ENCODE measurements around the gene ORC3. TPM values are rescaled to one million over a fixed set of nuclear protein-coding genes. Genes with fewer than 3 reads are reported as not detected.

Gene ORC3
- total RNA-seq, 1 donor from 2014 or later, result 16.7 TPM

- Mint-ChIP-seq H3K36me3 (ENCODE audit: low read depth) (peaks cover 19% of the 10 kb centered on the region), H3K4me1 (ENCODE audit: low read depth) (peaks cover 22% of the 10 kb centered on the region), H3K4me3 (ENCODE audit: unreplicated experiment) (no peak overlapping the region), H3K27me3 (ENCODE audit: low read depth) (no peaks in the 10 kb centered on the region), H3K9me3 (ENCODE audit: low read depth) (no peaks in the 10 kb centered on the region), H3K27ac (ENCODE audit: unreplicated experiment) (peak overlapping the region; percentile 79)
- TF ChIP-seq, protein P1, sequence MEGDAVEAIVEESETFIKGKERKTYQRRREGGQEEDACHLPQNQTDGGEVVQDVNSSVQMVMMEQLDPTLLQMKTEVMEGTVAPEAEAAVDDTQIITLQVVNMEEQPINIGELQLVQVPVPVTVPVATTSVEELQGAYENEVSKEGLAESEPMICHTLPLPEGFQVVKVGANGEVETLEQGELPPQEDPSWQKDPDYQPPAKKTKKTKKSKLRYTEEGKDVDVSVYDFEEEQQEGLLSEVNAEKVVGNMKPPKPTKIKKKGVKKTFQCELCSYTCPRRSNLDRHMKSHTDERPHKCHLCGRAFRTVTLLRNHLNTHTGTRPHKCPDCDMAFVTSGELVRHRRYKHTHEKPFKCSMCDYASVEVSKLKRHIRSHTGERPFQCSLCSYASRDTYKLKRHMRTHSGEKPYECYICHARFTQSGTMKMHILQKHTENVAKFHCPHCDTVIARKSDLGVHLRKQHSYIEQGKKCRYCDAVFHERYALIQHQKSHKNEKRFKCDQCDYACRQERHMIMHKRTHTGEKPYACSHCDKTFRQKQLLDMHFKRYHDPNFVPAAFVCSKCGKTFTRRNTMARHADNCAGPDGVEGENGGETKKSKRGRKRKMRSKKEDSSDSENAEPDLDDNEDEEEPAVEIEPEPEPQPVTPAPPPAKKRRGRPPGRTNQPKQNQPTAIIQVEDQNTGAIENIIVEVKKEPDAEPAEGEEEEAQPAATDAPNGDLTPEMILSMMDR (IDR thresholded peaks at IDR 0.05), result peak; percentile 47
- no peak for DNase-seq (ENCODE audit: low spot score)
Measured at GRCh38 chr6:87561017-87561416, 28.9 kb upstream of the ORC3 start.

DNA sequence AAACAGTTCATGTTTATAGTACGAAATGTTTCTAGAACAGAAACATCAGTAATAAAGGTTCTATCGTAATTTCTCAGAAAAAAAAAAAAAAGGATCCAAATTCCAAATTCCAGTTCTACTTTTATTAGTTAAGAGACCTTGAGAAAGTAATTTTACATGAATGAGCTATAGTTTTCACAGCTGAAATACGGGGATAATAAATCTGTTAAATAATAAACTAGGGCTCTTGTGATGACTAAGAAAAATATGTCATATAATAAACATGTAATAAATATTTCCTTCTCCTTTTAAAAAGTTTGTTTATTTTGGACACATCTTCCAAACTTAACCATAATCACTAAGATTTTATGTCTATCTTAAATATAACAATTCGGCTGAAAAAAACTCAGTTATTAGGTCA lies 17.9 kb upstream of the ORC3 start:
- Mint-ChIP-seq H3K9me3 (ENCODE audit: low read depth) (no peaks in the 10 kb centered on the region), H3K27me3 (ENCODE audit: low read depth) (no peaks in the 10 kb centered on the region), H3K4me3 (ENCODE audit: unreplicated experiment) (no peak overlapping the region), H3K27ac (ENCODE audit: unreplicated experiment) (no peak overlapping the region), H3K4me1 (ENCODE audit: low read depth) (peaks cover 53% of the 10 kb centered on the region), H3K36me3 (ENCODE audit: low read depth) (peaks cover 5% of the 10 kb centered on the region)
- TF ChIP-seq, protein P1 (IDR thresholded peaks at IDR 0.05), result no peak
- DNase-seq (ENCODE audit: low spot score), result no peak

- DNase-seq (ENCODE audit: low spot score), result no peak
- H3K36me3 Mint-ChIP-seq (ENCODE audit: low read depth), result peaks cover 5% of the 10 kb centered on the region
- no peaks in the 10 kb centered on the region for H3K27me3 Mint-ChIP-seq (ENCODE audit: low read depth)
- no peak overlapping the region for H3K4me3 Mint-ChIP-seq (ENCODE audit: unreplicated experiment)
- H3K27ac Mint-ChIP-seq (ENCODE audit: unreplicated experiment), result peak overlapping the region; percentile 19
- no peaks in the 10 kb centered on the region for H3K9me3 Mint-ChIP-seq (ENCODE audit: low read depth)
- H3K4me1 Mint-ChIP-seq (ENCODE audit: low read depth), result peaks cover 58% of the 10 kb centered on the region
- TF ChIP-seq, protein P1 (IDR thresholded peaks at IDR 0.05), result no peak
Measured at GRCh38 chr6:87572883-87573282, 17.1 kb upstream of the ORC3 start.

DNA sequence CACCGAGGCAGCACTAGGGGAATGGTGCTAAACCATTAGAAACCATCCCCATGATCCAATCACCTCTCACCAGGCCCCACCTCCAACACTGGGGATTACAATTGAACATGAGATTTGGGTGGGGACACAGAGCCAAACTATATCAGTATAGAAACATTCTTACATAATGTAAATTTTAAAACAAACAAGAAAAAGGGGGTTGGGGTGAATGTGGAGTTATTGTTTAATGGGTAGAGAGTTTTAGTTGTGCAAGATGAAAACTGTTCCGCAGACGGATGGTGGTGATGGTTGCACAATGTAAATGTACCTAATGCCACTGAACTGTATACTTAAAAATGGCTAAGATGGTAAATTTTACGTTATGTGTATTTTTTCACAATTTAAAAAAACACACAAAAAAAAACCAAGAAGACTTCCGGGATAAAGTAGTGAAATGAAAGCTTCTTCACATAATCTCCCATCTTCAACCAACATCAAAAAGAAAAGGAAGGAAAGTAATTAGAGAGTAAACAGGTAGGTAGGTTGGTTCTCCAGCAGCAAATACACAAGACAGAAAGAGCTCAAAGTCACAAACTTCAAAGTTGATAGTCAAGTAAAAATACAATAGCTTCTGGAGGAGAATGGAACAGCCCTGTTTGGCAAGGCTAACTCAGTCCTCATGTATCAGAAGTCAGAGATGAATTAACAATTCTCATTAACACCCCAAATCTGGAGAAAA lies 16.5 kb upstream of the ORC3 start:
- Mint-ChIP-seq H3K4me3 (ENCODE audit: unreplicated experiment) (no peak overlapping the region), H3K9me3 (ENCODE audit: low read depth) (no peaks in the 10 kb centered on the region), H3K36me3 (ENCODE audit: low read depth) (peaks cover 3% of the 10 kb centered on the region), H3K4me1 (ENCODE audit: low read depth) (peaks cover 63% of the 10 kb centered on the region), H3K27me3 (ENCODE audit: low read depth) (no peaks in the 10 kb centered on the region), H3K27ac (ENCODE audit: unreplicated experiment) (peak overlapping the region; percentile 1)
- TF ChIP-seq, protein P1 (IDR thresholded peaks at IDR 0.05), result no peak
- DNase-seq (ENCODE audit: low spot score), result no peak

DNA sequence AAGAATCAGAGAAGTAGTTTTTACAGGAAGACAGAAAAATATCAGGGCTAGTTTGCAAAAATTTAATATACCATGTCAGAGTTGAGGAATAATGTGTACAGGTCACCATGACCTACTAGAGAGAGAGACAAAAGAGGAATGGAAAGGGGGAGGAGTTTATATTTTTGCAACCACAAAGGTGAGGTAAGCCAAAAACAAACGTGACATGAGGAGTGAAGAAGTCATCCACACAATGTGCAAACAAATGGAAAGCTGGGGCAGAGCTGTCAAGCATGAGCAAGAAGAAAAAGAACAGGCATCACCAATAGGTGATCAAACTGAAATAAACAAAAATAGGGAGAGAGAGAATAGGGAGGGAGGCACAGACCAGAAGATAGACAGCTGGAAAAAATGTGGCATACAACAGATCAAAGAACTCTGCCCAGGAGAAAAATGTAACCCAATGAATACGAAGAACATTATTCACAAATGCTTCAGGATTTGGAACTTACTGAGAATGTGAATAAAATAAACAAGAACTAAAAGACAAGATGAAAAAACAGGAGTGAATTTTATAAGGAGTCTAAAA lies 15.6 kb upstream of the ORC3 start:
- peak overlapping the region; percentile 76 for H3K27ac Mint-ChIP-seq (ENCODE audit: unreplicated experiment)
- peaks cover 72% of the 10 kb centered on the region for H3K4me1 Mint-ChIP-seq (ENCODE audit: low read depth)
- DNase-seq (ENCODE audit: low spot score), result no peak
- peaks cover 2% of the 10 kb centered on the region for H3K36me3 Mint-ChIP-seq (ENCODE audit: low read depth)
- TF ChIP-seq, protein P1 (IDR thresholded peaks at IDR 0.05), result no peak
- H3K4me3 Mint-ChIP-seq (ENCODE audit: unreplicated experiment), result no peak overlapping the region
- no peaks in the 10 kb centered on the region for H3K9me3 Mint-ChIP-seq (ENCODE audit: low read depth)
- no peaks in the 10 kb centered on the region for H3K27me3 Mint-ChIP-seq (ENCODE audit: low read depth)

Data from chondrocyte (in vitro differentiated cells).